Left ventricle myocardium inferior (tissue), 1 donor: ENCODE results near the gene GNAQ. TPM values are rescaled to one million over a fixed set of nuclear protein-coding genes. Genes with fewer than 3 reads are reported as not detected.

Experiments
- DNase-seq: peaks from one replicate; pipeline ENCODE4 v3.0.0-alpha.2; 2020
- H3K27ac ChIP-seq: fragments of 200-600 bp; replicated peaks from 2 replicates; pipeline ENCODE4 v1.8.0; 2021
- H3K27me3 ChIP-seq: fragments of 200-600 bp; 2 replicates; pipeline ENCODE4 v1.8.0; 2021; ENCODE audit warnings: low read depth
- H3K36me3 ChIP-seq: fragments of 200-600 bp; 2 replicates; pipeline ENCODE4 v1.8.0; 2021
- H3K4me1 ChIP-seq: fragments of 200-600 bp; 2 replicates; pipeline ENCODE4 v1.8.0; 2021
- H3K4me3 ChIP-seq: fragments of 200-600 bp; 2 replicates; pipeline ENCODE4 v1.8.0; 2021; ENCODE audit warnings: mild to moderate bottlenecking, moderate library complexity
- H3K9me3 ChIP-seq: fragments of 200-600 bp; replicated peaks from 2 replicates; pipeline ENCODE4 v1.8.0; 2021
- CTCF ChIP-seq: fragments of 200-600 bp; IDR thresholded peaks from 2 replicates; pipeline ENCODE4 v1.8.0; 2021; ENCODE audit warnings: antibody characterized with exemption, mild to moderate bottlenecking, borderline replicate concordance
- intact Hi-C: fragments of 100-400 bp; cut with micrococcal nuclease; formaldehyde crosslinking; loops from one replicate; pipeline ENCODE4 v1.11.0; 2022
- total RNA-seq: library from RNA; stranded (reverse); fragmentation: NEBNext Ultra II Directional; extraction: Animal tissue kit (Norgen Biotek cat#: 25700); gene quantifications from one replicate; pipeline ENCODE4 v1.2.1, GENCODE V29; 2021
- donor health status: DM: no; HTN: yes; CAD: no; lungs with severe emphysema.

GNAQ gene
- total RNA-seq, 1 donor from 2014 or later = 15.2 TPM

GRCh38 chr9:78026416-78026815 is 5.2 kb downstream of the GNAQ start:
- Histone ChIP-seq H3K36me3 (no peaks in the 10 kb centered on the region), H3K4me3 (no peak overlapping the region), H3K27ac (peak overlapping the region; percentile 13), H3K27me3 (no peaks in the 10 kb centered on the region), H3K9me3 (no peaks in the 10 kb centered on the region), H3K4me1 (peaks cover 64% of the 10 kb centered on the region)
- intact Hi-C loops = no loop called here
- no peak for DNase-seq
- TF ChIP-seq CTCF = no peak

DNA sequence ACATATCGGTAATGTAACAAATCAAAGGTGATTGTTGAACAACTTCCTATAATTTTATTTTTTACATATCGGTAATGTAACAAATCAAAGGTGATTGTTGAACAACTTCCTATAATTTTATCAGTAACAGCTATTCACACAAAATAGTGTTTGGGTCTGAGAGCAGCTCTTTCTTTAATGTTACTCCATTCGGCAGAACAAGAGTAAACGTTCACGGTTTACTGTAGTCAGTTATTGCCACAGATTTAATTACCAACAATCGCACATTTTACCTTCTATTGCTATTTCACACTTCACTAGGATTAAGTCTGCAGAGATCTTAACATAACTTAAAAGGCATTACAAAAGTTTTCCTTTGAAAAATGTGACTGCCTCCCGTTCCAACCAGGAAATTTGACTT is 6.4 kb downstream of the GNAQ start:
- intact Hi-C loops = no loop called here
- Histone ChIP-seq H3K4me3 (no peak overlapping the region), H3K9me3 (no peaks in the 10 kb centered on the region), H3K27me3 (no peaks in the 10 kb centered on the region), H3K27ac (peak overlapping the region; percentile 17), H3K4me1 (peaks cover 70% of the 10 kb centered on the region), H3K36me3 (no peaks in the 10 kb centered on the region)
- TF ChIP-seq CTCF = no peak
- no peak for DNase-seq

DNA sequence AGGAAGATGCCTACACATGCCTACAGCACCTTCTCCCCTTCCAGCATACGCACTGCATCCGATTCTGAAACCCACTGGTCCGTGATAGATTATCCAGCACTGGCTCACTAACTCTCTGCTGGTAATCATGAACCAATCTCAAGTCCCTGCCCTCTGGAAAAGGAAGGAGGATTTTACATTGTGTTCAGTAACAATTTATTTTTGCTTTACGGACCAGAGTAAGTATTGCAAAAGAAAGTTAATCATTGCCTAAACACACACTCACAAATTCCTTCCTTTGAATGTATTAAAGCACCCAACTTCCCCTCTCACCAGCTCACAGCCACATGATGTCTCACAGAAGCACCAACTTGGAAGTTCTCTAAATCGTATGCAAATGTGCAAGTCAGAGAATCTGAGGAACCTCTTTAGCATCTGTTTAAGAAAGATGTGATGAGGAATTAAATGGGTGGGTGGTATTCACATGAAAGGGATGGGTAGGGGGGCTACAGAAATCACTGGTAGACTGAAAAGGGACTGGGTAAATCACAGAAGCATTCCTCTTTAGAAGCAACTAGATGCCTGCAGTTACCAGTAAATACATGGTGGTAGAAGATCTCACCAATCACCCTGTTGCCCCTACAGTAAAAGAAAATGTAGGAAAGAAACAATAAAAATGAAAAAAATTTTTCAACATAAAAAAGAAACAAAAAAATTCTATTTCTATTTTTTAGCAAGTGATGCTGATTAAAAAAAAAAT is 8.4 kb downstream of the GNAQ start:
- no peaks in the 10 kb centered on the region for H3K36me3 ChIP-seq
- H3K27ac ChIP-seq = peak overlapping the region; percentile 81
- H3K4me1 ChIP-seq = peaks cover 68% of the 10 kb centered on the region
- no peak for TF ChIP-seq CTCF
- H3K27me3 ChIP-seq = no peaks in the 10 kb centered on the region
- H3K9me3 ChIP-seq = no peaks in the 10 kb centered on the region
- peak overlapping the region; percentile 20 for H3K4me3 ChIP-seq
- no peak for DNase-seq
- intact Hi-C loops = no loop called here

- intact Hi-C loops = no loop called here
- DNase-seq = peak; percentile 38
- peaks cover 65% of the 10 kb centered on the region for H3K4me1 ChIP-seq
- no peaks in the 10 kb centered on the region for H3K9me3 ChIP-seq
- peak overlapping the region; percentile 31 for H3K4me3 ChIP-seq
- no peaks in the 10 kb centered on the region for H3K36me3 ChIP-seq
- H3K27me3 ChIP-seq = no peaks in the 10 kb centered on the region
- peak; percentile 29 for TF ChIP-seq CTCF
- peak overlapping the region; percentile 81 for H3K27ac ChIP-seq
Observed at GRCh38 chr9:78021697-78022096, 9.9 kb downstream of the GNAQ start.

DNA sequence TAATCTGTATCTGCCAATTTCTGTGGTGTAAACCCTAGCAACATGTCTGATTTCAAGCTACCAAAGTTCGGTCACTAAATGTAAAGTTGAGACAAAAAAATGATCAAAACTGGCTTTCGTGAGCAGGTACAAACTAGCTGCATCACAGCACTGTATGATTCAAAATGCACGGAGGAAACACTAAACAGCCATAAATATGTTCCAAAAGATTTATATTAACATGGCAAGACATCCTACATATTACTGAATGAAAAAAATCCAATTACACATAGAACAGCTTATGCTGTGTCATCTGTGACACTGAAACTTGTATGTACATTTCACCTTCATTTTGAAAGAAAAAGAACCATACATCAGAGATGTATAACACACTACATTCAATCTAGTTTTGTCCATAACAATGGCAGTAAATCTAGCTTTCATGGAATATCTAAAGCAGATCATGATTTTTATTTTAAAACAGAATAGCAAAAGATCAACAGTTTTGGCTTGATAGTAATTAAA is 14.4 kb downstream of the GNAQ start:
- intact Hi-C loops = no loop called here
- Histone ChIP-seq H3K4me3 (no peak overlapping the region), H3K36me3 (no peaks in the 10 kb centered on the region), H3K9me3 (no peaks in the 10 kb centered on the region), H3K27ac (no peak overlapping the region), H3K27me3 (no peaks in the 10 kb centered on the region), H3K4me1 (peaks cover 50% of the 10 kb centered on the region)
- no peak for TF ChIP-seq CTCF
- no peak for DNase-seq
